Hypothalamus (tissue), 51 donors: Measurements from ENCODE around the gene WDR26.
"Not testable (repeated sequence)": the region's sequence is repeated elsewhere in the genome, so short reads cannot be mapped to it uniquely, and the experiment has no call there.

Experiments used
- DNase-seq, 51 donors: peaks; one replicate each; lab custom pipeline; 2025; lab: John Stamatoyannopoulos, UW

Gene WDR26

DNA sequence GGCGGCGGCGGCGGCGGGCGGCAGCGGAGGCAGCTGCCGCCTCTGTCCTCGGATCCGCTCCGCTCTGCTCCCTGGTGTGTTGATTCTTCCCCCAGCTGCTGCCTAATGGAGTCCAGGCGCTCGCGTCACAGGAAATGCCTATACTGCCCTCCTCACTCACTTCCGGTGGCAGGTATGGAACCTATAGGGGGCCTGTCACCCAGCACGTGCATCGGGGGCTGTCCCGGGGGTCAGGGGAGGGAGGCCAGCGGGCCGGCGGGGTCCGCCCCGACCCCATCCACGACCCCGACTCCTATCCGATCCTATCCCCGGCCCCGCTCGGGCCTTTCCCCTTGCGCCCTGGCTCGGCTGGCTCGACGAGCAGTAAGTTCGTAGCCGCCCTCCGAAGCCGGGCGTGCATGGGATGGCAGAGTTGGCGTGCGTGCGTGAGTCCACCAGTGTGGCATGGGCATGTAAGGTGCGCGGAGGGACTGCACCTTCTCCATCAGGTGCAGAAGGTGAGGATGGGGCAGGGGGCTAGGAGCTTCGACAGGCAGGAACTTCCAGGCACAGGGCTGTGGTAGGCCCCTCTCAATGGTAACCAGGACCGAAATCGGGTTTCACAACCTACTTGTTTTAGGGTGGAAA is at the start of gene WDR26:
WDR26 (minus strand) TSS at position 107 of the 627 bp plus-strand sequence.
- peak in 49 of 51 donors; percentile 25 to 91 (median 72) for DNase-seq

DNA sequence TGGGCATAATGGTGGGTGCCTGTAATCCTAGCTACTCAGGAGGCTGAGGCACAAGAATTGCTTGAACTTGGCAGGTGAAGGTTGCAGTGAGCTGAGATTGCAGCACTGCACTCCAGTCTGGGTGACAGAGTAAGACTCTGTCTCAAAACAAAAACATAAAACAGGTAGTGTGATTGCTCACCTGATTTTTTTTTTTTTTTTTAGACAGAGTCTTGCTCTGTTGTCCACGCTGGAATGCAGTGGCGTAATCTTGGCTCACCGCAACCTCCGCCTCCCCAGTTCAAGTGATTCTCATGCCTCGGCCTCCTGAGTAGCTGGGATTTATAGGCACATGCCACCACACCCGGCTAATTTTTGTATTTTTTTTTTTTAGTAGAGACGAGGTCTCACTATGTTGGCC is 48.6 kb upstream of the WDR26 start:
- DNase-seq: not testable (repeated sequence)

DNA sequence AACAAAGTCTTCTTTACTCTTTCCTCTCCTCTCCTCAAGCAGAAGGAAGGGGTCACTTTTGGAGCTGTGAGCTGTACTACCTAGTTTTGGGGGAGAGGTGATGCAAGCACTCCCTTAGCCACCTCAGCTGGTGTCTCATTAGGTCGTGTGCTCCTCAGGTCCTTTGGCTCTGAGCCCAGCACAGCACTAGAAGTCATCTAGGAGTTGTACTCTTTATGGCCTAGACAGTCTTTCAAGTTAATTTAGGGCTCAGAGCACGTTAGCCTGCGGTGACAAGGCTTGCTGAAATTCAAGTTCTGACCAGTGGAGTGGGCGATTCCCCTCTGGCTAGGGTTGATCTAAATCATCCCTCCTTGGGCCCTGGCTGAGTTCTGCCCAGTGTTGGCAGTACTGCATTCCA is 48.0 kb upstream of the WDR26 start:
- no peak for DNase-seq

DNA sequence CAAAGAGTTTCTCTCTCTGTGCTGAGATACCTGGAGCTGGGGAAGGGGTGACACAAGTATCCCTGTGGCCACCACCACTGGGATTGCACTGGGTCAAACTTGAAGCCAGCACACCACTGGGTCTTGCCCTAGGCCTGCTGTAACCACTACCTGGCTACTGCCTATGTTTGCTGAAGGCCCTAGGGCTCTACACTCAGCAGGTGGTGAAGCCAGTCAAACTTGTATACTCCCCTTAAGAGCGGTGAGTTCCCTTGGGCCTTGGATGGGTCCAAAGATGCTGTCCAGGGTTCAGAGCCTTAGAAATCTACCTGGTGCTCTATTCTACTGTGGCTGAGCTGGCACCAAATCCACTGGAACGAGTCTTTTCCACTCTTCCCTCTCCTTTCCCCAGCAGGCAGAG is 47.0 kb upstream of the WDR26 start:
- DNase-seq: no peak

DNA sequence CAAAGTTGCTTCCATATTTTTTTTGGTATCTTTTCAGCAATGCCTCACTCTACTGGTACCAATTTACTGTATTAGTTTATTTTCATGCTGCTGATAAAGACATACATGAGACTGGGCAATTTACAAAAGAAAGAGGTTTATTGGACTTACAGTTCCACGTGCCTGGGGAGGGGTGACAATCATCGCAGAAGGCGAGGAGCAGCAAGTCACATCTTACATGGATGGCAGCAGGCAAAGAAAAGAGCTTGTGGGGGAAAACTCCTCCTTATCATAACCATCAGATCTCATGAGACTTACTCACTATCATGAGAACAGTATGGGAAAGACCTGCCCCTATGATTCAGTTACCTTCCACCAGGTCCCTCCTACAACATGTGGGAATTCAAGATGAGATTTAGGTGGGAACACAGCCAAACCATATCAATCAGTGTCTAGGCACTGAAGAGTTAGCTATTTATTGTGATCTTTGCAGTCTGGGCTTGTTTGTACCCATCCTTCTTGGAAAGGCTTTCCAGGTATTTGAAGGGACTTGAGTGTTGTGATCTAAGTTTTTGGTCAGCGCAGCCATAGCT is 46.4 kb upstream of the WDR26 start:
- not testable (repeated sequence) for DNase-seq

DNA sequence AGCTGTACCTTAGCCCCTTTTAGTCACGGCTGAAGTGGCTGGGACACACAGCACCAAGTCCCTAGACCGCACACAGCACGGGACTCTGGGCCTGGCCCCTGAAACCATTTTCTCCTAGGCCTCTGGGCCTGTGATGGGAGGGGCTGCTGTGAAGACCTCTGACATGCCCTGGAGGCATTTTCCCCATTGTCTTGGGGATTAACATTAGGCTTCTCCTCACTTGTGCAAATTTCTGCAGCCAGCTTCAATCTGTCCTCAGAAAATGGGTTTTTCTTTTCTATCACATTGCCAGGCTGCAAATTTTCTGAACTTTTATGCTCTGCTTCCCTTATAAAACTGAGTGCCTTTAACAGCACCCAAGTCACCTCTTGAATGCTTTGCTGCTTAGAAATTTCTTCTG is 45.6 kb upstream of the WDR26 start:
- not testable (repeated sequence) for DNase-seq

DNA sequence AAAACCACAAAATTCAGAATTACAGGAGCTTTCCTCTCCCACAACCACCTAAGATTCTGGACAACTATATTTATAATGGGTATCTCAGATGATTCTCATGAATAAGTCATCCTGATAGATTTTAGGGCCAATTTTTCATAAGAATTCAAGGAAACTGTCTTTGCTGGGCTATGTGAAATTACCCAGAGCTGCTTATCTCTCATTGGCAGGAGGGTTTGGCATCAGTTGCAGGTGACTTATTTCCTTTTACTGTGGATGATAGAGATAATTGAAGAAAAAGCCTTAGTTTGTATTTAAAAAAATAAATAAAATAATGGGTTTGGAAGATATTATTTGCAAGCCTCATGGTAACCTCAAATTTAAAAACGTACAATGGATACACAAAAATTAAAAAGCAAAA is 38.2 kb upstream of the WDR26 start:
- DNase-seq: no peak

DNA sequence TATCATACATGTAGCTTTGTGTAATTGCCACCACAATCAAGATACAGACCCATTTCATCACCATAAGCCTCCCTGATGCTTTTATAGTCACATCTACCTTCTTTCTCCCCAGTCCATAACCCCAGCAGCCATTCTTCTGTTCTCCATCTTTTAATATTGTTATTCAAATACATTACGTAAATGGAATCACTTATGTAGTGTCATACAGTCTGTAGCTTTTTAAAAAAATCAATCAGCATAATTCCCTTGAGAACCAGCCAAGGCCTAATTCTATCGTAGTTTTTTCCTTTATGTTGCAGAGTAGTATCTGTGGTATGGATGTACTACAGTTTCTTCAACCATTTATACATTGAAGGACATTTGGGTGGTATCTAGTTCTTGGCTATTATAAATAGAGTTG is 31.6 kb upstream of the WDR26 start:
- DNase-seq: no peak

DNA sequence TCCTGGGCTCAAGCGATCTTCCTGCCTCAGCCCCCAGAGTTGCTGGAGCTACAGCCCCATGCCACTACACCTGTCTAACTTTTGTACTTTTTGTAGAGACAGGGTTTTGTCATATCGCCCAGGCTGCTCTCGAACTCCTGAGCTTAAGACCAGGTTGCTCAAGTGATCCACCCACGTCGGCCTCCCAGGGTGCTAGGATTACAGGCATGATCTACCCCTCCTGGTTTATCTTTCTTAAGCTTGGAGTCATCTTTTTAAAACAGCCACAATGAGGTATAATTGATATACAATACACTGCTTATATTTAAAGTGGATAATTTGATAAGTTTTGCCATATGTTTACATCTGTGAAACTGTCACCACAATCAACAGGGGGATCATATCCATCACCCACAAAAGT is 25.4 kb upstream of the WDR26 start:
- no peak for DNase-seq

DNA sequence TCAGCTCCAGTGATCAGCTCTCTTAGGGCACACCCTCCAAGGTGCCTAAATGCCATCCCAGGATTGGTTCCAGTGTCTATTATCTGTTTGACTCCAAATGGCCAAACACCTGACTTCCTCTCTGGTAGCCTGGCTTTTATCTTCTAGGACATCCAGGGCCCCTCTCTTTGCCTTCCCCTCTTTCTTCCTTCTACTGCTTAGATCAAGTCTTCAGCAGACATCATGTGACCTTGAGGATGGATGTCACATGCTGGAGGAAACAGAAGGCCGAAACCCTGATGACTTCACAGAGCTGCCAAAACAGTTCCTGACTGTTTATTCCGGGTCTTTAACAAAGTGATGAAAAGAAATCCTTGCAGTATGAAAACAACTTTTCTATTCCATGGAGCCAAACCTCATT is 24.4 kb upstream of the WDR26 start:
- peak in 11 of 51 donors; percentile 5 to 36 (median 18) for DNase-seq

DNA sequence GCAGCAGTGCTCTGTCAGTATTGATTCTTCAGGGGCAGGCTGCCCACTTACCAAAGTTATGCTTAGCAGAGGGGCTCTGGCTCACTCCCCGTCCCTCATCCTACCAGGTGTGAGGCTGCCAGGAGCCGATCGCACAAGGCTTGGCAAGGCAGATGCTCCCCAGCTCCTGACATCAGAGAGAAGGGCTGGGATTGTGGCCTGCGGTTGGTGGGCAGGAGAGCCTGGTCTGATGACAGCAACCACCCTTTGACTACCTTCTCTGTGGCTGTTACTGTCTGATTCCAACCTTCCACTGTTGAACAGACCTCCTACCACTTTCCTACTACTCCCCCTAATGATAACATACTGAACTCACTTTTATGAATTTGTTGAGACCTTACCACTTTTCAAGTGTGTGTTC is 23.7 kb upstream of the WDR26 start:
- no peak for DNase-seq

DNA sequence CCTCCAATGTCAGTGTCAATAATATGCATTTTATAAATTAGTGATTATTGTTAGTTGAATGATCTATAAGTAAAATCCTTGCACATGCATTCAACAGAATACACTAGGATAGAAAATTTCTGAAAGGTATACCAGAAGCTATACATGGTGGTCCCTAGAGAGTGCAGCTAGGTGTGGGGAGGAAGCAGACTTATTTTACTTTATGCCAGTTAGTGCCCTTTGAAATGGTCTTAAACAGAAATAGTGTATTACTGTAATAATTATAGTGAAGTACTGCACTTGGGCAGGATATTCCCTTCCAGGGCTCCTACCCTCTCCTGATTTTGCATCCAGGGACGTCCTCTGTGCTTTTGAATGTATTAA is 23.2 kb upstream of the WDR26 start:
- no peak for DNase-seq

DNA sequence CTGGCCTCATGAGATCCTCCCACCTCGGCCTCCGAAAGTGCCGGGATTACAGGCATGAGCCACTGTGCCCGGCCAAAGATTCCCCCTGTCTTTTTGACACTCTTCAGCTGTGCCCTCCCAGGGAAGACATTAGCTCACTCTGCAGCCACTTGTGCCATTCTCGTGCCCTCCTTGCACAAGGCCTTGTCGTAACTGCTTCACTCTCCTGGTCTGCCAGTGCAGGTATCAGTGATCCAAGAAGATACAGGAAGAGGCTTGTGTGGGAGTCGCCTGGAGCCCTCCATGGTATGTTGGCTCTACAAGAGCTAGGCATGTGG is 22.0 kb upstream of the WDR26 start:
- peak in 1 of 51 donors; percentile 7 for DNase-seq

DNA sequence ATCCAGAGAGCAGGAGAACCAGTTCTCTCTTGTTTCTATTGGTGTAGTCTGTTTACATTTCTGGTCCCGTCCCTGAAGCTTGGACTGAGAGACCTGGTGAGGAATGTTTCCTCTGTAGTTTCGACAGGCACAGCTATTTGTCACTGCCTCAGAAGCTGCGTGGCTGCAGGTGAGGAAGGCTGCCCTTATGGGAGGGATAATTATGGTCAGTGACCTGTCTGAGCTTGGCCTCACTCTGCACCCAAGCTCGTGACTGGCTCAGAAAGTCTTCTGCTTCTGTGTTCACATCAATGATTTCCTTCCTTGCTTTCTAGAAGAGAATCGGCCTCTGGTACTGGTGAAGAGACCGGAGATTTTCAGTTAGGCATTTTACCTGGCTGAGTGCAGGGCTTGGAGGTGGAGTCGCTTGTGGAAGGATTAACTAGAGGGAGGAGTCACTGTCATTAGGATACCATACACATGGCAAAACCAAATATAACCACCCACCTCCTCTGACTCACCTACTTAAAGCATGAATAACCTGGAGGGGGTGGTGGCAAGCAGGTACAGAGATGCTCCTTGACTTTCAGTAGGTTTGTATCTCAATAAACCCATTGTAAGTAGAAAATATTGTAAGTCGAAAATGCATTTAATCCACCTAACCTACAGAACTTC is 19.9 kb upstream of the WDR26 start:
- peak in 1 of 51 donors; percentile 12 for DNase-seq

DNA sequence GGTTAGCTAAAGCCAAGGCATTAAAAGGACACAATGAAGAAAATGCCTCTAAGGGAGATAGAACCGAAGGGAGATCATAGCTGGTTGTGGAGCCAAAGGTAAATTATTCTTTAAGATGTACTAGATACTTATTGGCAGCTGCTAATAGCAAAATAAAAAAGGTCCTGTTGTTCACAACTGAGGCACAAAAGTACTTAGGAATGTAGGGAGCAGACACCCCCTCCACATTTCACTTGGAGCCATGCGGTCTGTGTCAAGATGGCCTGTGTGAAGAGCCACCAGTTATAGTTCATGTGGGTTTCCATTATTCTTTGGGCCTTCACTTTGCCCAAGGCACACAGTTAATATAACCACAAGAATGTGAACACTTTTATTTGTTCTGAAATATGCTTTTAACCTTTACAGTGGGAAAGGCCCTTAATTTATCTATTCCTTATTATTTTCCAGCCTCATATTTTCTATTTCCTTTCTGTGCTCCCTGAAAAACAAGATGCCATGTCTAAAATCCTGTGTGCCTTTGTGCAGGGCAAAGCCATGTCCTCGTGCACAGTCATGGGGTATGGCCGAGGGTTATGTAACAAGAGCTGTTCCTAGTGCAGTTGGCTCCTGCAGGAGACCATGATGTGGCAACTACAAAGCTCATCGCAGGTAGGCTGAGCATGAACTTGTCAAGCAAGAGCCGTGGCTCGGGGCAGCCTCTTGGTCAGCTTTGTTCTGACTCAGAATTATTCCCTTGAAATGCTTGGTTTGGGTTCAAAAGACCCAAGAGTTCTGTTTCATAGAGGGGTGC is 16.2 kb upstream of the WDR26 start:
- DNase-seq: no peak

DNA sequence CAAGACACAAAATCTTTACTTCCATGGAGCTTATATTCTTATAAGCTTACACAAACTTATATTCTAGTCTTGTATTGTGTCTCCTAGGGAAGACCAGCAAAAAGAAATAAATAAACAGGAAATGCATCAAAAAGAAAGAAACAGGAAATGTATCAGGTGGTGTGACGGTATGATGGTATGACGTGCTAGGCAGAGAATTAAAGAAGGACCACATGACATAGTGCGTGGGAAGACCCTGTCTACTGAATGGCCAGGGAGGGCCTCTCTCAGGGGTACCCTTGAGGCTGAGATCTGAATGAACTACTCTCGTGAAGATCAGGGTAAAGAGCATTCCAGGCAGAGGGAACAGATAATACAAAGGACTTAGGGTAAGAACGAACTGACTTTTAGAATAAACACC is 15.6 kb upstream of the WDR26 start:
- DNase-seq: no peak

DNA sequence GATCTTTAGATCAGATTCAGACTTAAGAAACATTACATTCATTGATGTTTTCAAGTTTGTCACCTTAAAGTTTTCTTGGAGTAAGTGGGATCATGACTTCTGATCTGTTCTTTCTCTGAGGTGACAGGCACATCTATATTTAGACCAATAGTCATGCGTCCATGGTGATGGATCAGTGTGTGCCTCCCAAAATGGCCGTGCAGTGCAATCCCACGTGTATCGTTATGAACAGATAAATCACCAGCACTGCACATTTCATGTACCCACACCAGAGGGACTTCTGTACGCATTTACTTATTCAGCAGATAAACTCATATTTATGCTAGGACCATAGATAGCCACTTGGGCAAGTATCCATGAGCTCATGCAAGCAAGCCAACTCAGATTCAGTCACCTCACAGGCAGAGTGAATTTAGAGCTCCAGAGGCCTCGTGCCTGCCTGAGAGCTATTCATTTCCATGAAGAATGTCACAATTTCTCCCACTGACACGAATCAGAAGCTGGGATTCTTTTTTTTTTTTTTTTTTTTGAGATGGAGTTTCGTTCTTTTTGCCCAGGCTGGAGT is 13.9 kb upstream of the WDR26 start:
- DNase-seq: no peak

DNA sequence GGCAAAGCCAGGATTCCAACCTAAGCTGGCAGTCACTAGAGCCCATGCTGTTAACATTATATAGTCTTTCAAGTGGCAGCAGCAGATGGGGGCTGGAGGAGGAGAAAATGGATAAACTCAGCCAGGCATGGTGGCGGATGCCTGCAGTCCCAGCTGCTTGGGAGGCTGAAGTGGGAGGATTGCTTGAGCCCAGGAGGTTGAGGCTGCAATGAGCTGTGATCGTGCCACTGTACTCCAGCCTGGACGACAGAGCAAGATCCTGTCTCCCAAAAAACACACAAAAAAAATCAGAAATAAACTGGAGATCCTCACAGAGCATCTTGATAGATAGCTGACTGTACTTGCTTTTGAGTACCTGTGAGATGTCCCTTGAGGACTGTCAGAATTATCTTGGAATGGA is 13.4 kb upstream of the WDR26 start:
- no peak for DNase-seq

DNA sequence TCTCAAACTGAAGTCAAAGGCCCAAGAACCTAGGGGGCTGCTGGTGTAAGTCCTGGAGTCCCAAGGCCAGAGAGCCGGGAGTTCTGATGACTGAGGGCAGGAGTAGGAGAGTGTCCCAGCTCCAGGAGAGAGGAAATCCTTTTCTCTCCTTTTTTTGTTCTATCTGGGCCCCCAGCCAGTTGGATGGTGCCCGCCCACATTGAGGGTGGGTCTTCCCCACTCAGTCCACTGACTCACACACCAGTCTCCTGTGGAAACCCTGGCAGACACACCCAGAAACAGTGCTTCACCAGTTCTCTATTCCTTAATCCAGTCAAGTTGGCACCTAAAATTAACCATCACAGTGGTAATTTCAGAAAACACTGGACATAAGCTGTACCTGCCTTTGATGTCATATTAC is 12.7 kb upstream of the WDR26 start:
- peak in 5 of 51 donors; percentile 9 to 46 (median 30) for DNase-seq

DNA sequence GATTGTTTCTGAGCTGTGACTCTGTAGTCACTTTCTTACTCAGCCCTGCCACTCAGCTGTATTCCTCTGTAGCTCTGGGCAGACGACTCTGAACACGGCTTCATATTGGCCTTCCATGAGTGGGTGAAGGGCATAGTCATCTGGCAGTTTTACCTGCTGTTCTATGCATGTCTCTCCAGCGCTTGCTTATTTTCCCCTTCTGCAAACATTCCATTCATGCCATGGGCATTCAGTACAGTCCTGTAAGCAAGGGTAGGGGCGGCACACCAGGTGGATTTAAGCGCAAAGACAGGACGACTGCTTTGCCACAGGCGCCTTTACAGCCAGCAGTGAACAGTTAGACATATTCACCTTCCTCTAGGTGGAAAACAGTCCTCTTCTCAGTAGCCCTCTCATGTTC is 4.4 kb upstream of the WDR26 start:
- DNase-seq: no peak

DNA sequence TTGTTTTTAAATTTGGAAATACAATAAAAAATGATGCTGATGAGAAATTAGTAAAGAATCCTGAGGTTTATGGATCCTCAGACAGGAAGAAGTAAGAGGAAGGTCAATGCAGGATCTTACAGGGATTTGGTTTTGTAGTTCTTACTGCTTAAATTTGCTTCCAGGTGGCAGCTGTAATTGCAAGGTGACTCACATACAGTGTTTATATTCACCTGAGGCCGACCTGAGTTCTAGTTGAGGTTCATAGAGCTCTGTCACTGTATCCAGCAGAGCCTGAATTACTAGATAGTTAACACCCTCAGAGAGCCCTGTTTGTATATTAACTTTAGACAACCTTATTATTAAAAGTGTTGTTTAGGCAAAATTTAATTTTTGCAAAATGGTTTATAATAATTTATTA is 1.4 kb upstream of the WDR26 start:
- DNase-seq: no peak
